ENCODE measurements around the gene EFNA2. TPM values are rescaled to one million over a fixed set of nuclear protein-coding genes. Genes with fewer than 3 reads are reported as not detected.

The EFNA2 gene
- total and polyA plus RNA-seq, 2 of the 8 experiments (the other 6 are each of a cell fraction or from before 2014, with no cell fraction given): 4.0 to 7.0 TPM

DNA sequence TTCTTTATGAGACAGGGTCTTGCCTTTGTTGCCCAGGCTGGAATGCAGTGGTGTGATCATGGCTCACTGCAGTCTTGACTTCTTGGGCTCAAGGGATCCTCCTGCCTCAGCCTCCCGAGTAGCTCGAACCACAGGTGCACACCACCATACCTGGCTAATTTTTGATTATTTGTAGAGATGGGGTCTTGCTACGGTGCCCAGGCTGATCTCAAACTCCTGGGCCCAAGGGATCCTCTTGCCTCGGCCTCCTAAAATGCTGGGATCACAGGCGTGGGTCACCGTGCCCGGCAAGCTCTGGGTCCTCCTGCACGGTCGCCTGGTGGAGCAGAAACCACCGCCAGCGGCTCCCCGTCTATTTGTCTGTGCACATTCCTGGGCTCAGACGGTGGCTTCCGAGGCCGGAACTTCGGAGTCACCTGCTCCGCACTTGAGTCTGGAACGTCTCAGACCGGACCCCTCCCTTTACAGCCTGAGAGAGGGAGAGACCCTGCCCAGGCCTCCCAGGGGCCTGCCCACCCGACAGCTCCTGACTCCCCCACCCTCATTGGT lies 22.2 kb downstream of the EFNA2 start:
- H2BK12ac ChIP-seq (ENCODE audit: low read depth, low read length): no peak overlapping the region
- no peak overlapping the region for H4K8ac ChIP-seq (ENCODE audit: extremely low read depth, insufficient read depth, low read length)
- no peaks in the 10 kb centered on the region for H3K27me3 ChIP-seq (replicated peaks in 1 of 4; ENCODE audit: control insufficient read depth in 3 of 4, extremely low read depth in 1 of 4, insufficient read depth in 3 of 4, low read length in 3 of 4)
- no peak overlapping the region for H4K91ac ChIP-seq (replicated peaks; ENCODE audit: insufficient read length, low read length)
- no peak overlapping the region for H2BK5ac ChIP-seq (ENCODE audit: low read depth, low read length)
- H3K36me3 ChIP-seq (ENCODE audit: control insufficient read depth in 2 of 4, insufficient read depth in 4 of 4, low read length in 3 of 4): no peaks in the 10 kb centered on the region
- TF ChIP-seq TEAD4 (IDR thresholded peaks at IDR 0.05; ENCODE audit: low read depth, low read length) (no peak), FOSL1 (IDR thresholded peaks at IDR 0.05; ENCODE audit: insufficient read depth, low read depth, low read length) (no peak), TAF1 (IDR thresholded peaks at IDR 0.05; ENCODE audit: low read depth, low read length) (no peak), CREB1 (IDR thresholded peaks at IDR 0.05) (no peak), NANOG (IDR thresholded peaks at IDR 0.05; ENCODE audit: insufficient read depth, low read depth, low read length, poor library complexity, severe bottlenecking) (no peak), KDM5A (IDR thresholded peaks at IDR 0.05; ENCODE audit: low read length) (no peak), JUND (IDR thresholded peaks at IDR 0.05; ENCODE audit: low read length) (no peak), EP300 (IDR thresholded peaks at IDR 0.05; ENCODE audit: borderline replicate concordance in 1 of 2, low read depth in 2 of 2, low read length in 2 of 2) (no peak)
- TF ChIP-seq, protein P1, sequence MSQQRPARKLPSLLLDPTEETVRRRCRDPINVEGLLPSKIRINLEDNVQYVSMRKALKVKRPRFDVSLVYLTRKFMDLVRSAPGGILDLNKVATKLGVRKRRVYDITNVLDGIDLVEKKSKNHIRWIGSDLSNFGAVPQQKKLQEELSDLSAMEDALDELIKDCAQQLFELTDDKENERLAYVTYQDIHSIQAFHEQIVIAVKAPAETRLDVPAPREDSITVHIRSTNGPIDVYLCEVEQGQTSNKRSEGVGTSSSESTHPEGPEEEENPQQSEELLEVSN (IDR thresholded peaks at IDR 0.05): no peak
- no peak overlapping the region for H3K23ac ChIP-seq (ENCODE audit: insufficient read length)
- ChIA-PET POLR2A (ENCODE audit: partially characterized antibody) (interaction anchor here (1.4 to 4.0 kb wide), 2 partner anchors 10 to 39 kb away, joined by 3 to 18 read pairs; partner anchors contain the start of gene CIRBP), CTCF (ENCODE audit: partially characterized antibody) (interaction anchor here (1.0 to 1.2 kb wide), 3 partner anchors 19 to 38 kb away, joined by 3 to 4 read pairs (median 3); no protein-coding TSS in a partner anchor)
- no peak overlapping the region for H3K56ac ChIP-seq (replicated peaks; ENCODE audit: insufficient read length, low read depth, low read length)
- H3K23me2 ChIP-seq (ENCODE audit: low read depth, low read length): no peaks in the 10 kb centered on the region
- H2AK5ac ChIP-seq (ENCODE audit: low read depth, low read length): no peak overlapping the region
- no peak overlapping the region for H3K14ac ChIP-seq (ENCODE audit: insufficient read length)
- 92% methylated on average over 20 of the region's 20 CpGs; no CpG with 5 or more reads in 1 of the 2 experiments for WGBS, 2 experiments (ENCODE audit: extremely low coverage in 1 of 2, insufficient coverage in 1 of 2, insufficient read length in 1 of 2, insufficient replicate concordance in 2 of 2, low coverage in 1 of 2, low lambda C conversion rate in 2 of 2, missing lambda C conversion rate in 1 of 2)
- H3K4me2 ChIP-seq (ENCODE audit: insufficient read depth in 1 of 2, low read depth in 2 of 2, low read length in 2 of 2): no peak overlapping the region
- no peak for FAIRE-seq
- H3K4me3 ChIP-seq (ENCODE audit: extremely low read depth in 1 of 4, insufficient read depth in 2 of 4, low read depth in 3 of 4, low read length in 4 of 4): no peak overlapping the region
- H2AFZ ChIP-seq (ENCODE audit: low read length): no peak overlapping the region
- DNase-seq (ENCODE audit: low read depth in 1 of 2, low spot score in 2 of 2): no peak
- no peak overlapping the region for H3K18ac ChIP-seq (ENCODE audit: extremely low read depth, low read length)
- no peak overlapping the region for H3K9ac ChIP-seq (replicated peaks in 1 of 4; ENCODE audit: extremely low read depth in 1 of 4, low read depth in 3 of 4, low read length in 3 of 4)
- no peak overlapping the region for H2BK120ac ChIP-seq (replicated peaks; ENCODE audit: low read depth, low read length)
- H3K4ac ChIP-seq (replicated peaks; ENCODE audit: insufficient read length, low read depth, low read length): no peak overlapping the region
- H3K79me1 ChIP-seq (ENCODE audit: low read depth, low read length): no peaks in the 10 kb centered on the region
- H3K4me1 ChIP-seq (replicated peaks in 1 of 4; ENCODE audit: control insufficient read depth in 3 of 4, insufficient read depth in 4 of 4, low read length in 3 of 4): peaks cover 0 to 4% (median 0%) of the 10 kb centered on the region in 4 experiments; a peak in 1 of 7 replicates
- H3K27ac ChIP-seq (ENCODE audit: low read depth, low read length): no peak overlapping the region
- no peaks in the 10 kb centered on the region for H4K20me1 ChIP-seq (replicated peaks in 1 of 2; ENCODE audit: control insufficient read depth in 1 of 2, insufficient read depth in 2 of 2, low read length in 2 of 2)
- H4K5ac ChIP-seq (ENCODE audit: insufficient read length, low read depth, low read length): no peak overlapping the region
- H3K79me2 ChIP-seq (ENCODE audit: control insufficient read depth in 1 of 2, insufficient read depth in 2 of 2, low read length in 2 of 2): no peaks in the 10 kb centered on the region
- H2BK20ac ChIP-seq (ENCODE audit: low read length): no peak overlapping the region
- H2BK15ac ChIP-seq (ENCODE audit: low read length): no peak overlapping the region
- no peaks in the 10 kb centered on the region for H3K9me3 ChIP-seq (ENCODE audit: insufficient read depth in 2 of 2, low read depth in 1 of 2, low read length in 1 of 2)
